ENCODE measurements around the gene DOK7.

The DOK7 gene

DNA sequence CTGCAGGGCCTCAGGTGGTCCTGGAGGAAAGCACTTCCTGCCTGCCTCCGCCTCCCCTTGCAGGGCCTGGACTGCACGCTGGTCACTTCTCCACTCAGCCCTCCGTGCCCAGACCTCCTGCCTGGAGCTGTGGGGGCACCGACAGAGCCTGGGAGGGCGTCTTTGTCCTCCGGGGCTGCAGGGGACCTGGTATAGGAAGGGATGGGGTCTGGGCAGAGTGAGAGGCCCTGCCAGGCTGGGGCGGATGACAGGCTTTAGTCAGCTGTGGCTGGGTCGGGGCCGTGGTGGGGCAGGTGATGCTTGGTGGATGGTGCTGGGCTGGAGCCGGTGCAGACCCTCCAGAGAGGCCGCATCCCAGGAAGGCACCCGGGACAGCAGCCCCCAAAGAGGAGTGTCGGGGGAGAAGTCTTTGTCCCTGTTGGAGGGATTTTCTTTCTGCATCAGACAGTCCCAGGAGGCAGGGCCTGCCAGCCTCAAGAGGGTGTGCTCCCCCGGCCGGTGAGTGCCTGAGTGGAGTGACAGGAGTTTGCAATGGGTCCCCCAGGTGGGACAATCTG, 1.3 kb downstream of the DOK7 start:
- no peak for DNase-seq

DNA sequence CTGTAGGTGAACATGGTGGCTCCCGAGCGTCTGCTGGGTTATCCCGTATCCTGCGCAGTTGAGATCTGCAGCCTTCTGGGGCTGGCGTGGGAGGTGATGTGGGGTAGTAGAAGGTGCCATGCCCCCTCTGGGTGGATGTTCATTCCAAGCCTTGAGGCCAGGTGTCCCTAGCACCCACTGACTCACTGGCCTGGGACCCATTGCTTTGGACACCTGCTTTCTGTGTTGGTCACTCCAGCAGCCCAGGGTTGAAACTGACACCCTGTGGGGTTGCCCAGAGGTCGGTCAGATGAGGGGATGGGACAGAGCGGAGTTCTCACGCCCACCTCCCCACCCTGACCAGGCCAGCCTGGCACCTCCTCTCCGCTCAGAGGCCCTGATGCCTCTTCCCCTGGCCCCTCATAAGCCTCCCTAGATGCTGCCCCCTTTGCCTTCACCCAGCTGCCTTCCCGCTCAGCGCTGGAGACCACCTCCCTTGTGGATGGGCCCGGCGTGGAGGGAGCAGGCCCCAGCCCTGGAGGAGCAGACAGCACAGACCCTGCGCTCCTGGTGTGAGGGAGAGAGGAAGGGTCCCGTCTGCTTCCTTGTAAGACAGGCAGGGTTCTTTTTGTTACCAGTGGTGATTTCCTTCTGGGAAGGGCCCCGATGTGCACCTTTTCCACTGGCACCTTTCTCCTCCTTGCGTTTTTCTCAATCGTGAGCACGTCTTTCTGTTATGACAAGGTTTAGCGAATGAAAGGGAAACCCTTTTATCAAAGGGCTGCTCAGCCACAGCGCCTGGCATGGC, 2.0 kb downstream of the DOK7 start:
- DNase-seq = no peak

DNA sequence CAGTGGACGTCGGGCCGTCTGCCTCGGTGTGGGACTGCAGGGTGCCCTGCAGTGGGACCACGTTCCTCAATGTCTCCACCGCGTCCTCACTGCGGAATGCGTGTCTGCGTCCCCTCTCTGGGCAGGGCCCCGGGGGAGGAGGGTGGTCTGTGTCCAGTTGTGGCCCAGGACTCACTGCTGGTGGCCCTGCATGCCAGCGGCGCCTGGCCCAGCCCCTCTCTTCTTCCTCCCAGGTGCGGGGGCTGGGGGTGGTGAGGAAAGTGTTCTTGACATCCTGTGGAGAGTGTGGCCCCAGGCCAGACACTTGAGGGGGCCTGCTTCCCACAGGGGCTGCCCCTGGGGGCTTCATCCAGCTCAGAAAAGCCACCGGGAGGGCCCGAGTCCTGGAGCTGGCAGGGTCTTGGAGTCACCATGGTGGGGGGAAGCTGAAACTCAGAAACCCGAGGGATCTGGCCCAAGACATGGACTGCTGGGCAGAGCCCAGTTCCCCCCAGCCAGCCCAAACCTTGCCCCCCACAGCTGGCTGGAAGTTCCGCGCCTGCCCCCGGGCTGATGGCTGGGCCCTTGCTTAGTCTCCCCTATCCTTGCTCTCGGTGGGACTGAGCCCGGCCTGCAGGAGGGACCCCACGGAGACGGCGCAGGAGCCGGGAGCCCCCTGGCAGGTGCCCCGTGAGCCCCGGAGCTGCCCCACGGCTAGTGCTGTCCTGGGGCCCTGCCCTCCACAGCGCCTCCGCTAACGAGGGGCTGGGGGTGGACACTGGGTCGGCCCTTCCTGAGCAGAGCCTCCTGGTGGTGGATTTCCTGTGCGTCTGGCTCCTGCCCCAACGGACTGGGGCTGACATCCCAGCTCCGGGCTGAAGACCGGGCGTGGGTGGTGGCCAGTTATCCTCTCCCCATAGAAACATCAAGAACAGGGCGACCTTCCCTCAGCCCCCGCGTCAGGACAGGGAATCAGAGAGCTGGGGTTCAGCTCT, 2.9 kb downstream of the DOK7 start:
- no peak for DNase-seq

DNA sequence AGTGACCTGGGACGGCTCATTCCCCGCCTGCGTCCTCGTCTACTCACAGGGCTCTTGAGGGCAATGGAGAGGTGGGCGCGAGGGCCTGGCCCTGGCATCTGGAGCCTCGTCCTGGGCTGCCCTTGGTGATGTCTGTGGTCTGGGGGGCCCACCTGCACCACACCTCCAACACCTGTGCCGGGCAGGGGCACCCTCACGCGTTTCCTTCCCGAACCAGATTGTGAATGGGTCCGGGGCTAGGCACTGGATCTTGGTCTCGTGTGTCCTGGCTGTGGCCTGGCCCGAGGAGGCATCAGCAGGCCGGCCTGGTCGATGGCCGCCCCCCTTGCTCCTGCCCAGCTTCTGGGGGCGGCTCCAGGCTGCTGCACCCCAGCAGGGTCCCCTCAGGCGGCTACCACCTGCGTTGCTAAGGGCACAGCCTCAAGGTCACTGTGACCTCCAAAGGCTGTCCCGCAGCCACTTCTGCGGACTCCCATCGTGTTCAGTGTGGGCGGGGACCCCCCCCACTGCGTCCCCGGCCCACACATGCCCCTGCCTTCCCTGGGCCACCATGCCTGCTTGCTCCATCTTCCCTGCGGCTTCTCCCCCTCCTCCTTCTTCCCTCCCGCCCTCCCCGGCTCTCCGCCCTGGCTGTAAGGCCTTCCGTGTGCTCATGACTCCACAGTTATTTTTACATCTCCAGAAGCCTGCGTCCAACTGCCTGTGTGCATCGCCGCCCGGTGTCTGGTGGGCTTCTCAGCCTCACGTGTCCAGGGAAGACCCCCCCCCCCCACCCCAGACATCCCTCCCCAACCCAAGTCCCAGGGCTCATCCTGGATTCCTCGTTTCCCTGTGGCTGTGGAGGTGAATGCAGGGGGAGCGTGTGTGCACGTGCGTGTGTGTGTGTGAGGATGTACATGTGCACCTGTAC, 3.8 kb downstream of the DOK7 start:
- no peak for DNase-seq

GRCh38 chr4:3467601-3468031, 4.5 kb downstream of the DOK7 start:
- DNase-seq = no peak

- no peak for DNase-seq
Observed at GRCh38 chr4:3468154-3468553, 5.0 kb downstream of the DOK7 start.

- no peak for DNase-seq
Observed at GRCh38 chr4:3468804-3469203, 5.7 kb downstream of the DOK7 start.

GRCh38 chr4:3469386-3470243, 6.5 kb downstream of the DOK7 start:
- DNase-seq = no peak

- DNase-seq = no peak
Observed at GRCh38 chr4:3470244-3471097, 7.4 kb downstream of the DOK7 start.

- no peak for DNase-seq
Observed at GRCh38 chr4:3471098-3471760, 8.1 kb downstream of the DOK7 start.

DNA sequence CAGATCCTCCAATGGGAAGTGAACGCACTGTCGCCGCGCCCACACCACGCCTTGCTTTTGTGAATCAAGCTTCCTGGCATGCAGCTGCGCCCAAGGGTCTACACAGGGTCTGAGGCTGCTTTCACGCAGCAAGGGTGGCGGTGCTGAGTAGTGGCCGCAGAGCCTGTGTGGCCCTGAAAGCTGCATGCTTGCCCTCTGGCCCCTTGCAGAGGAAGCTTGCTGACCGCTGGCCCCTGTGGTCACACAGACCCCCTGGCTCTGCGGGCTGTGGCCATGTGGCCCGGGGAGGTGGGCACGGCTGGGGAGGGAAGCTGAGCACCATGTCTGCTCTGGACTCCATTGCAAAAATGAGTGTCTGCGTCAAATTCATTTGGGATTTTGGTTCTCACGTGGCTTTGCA, 8.8 kb downstream of the DOK7 start:
- no peak for DNase-seq

GRCh38 chr4:3472411-3473141, 9.5 kb downstream of the DOK7 start:
- no peak for DNase-seq

DNA sequence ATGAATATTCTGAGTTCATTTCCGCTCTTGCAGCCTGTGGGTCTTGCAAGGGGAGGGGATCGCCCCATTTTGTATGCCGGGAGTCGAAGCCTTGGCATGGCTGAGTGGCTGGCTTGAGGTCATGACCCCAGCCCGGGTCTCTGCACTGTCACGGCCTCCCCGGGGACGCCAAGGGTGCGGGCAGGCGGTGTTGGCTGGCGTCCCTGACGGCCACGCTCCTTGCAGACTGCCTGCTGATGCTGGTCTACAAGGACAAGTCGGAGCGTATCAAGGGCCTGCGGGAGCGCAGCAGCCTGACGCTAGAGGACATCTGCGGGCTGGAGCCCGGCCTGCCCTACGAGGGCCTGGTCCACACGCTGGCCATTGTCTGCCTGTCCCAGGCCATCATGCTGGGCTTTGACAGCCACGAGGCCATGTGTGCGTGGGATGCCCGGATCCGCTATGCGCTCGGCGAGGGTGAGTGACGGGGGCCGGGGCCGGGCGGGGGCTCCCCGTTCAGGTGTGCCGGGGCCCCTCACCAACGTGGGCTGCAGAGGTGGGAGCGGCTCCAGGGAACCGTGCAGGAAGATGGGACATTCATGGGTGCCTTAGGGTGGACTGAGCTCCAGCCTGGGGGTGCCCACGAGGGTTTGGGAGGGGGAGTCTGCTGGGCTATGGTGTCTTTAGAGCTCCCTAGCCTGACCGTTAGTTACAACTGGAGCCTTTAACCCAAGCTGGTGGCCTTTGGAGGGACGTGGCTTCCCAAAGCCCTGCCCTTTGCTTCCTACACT, 10.3 kb downstream of the DOK7 start:
- DNase-seq = no peak

- no peak for DNase-seq
Observed at GRCh38 chr4:3473996-3474765, 11.1 kb downstream of the DOK7 start.

- DNase-seq = no peak
Observed at GRCh38 chr4:3475041-3475712, 12.1 kb downstream of the DOK7 start.

DNA sequence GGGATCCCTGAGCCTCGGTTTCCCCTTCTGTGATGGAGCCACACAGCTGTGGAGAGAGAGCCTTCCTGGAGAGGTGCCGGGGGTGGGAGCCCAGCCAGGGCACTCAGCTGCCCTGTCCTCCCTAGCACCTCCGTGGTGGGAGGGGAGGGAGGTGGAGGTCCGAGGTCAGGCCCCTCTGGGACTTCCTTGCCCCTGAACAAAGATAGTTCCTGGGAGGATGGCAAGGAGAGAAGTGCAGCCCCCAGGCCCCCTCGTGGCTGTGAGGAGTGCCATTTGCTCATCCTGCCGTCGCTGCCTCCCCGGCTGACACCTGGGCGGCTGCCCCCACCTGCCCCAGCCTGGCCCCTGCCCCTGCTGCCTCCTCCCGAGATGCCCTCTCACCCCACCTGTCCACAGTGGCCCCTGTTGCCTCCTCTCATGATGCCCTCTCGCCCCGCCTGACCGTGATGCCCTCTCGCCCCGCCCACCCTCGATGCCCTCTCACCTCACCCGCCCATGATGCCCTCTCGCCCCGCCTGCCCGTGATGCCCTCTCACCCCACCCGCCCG, 12.7 kb downstream of the DOK7 start:
- no peak for DNase-seq

DNA sequence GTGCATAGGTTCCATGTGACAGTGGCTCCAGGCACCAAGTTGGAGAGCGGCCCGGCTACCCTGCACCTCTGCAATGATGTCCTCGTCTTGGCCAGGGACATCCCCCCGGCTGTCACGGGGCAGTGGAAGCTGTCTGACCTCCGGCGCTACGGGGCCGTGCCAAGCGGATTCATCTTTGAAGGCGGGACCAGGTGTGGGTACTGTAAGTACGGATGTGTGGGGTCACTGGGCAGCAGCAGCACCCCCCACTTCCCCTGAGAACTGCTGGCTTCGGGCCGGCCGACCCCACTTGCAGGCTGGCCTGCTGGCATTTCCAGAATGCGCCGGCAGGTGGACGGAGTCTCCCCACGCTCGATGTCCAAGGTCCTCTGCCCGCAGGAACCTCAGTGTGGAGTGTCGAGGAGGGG, 13.2 kb downstream of the DOK7 start:
- DNase-seq = no peak

All from activated CD8-positive, alpha-beta memory T cell treated with anti-CD3 and anti-CD28 coated beads, Interleukin-2, amount 50 U/mL, for 4 hours (primary cell).